H1 (cell line): ENCODE measurements around the gene BCL2L11. TPM values are rescaled to one million over a fixed set of nuclear protein-coding genes. Genes with fewer than 3 reads are reported as not detected.

Experiments
- CTCF ChIA-PET: fragments of 300-600 bp; sonication (Branson Sonifier 250); formaldehyde crosslinking; loops from one replicate; lab custom pipeline; 2021; ENCODE audit not compliant: partially characterized antibody; lab: Charles Lee
- POLR2A ChIA-PET: fragments of 300-600 bp; sonication (Branson Sonifier 250); formaldehyde crosslinking; loops from one replicate; lab custom pipeline; 2021; ENCODE audit warnings: inconsistent platforms; ENCODE audit not compliant: partially characterized antibody; lab: Charles Lee
- DNase-seq, 2 experiments: peaks; one replicate each; pipeline versions ENCODE4 v3.0.0 to v3.0.0-alpha.2; 2010 to 2022; ENCODE audit warnings: low spot score in 2 of 2, low read depth in 1 of 2, mixed read lengths in 1 of 2
- FAIRE-seq: peaks from 2 replicates; lab custom pipeline; 2011; peaks lifted over from hg19 to GRCh38; lab: Jason Lieb, UNC
- H2AFZ ChIP-seq: 2 replicates; pipeline ENCODE4 v1.8.1; 2012; ENCODE audit warnings: low read length, inconsistent platforms
- H2AK5ac ChIP-seq: 2 replicates; pipeline ENCODE4 v1.6.1; 2013; ENCODE audit warnings: low read depth, low read length
- H2BK120ac ChIP-seq: replicated peaks from 2 replicates; pipeline ENCODE3; 2013; ENCODE audit warnings: low read depth, low read length, inconsistent platforms
- H2BK12ac ChIP-seq: 2 replicates; pipeline ENCODE4 v1.6.1; 2013; ENCODE audit warnings: low read depth, low read length
- H2BK15ac ChIP-seq: 2 replicates; pipeline ENCODE4 v1.6.1; 2013; ENCODE audit warnings: low read length
- H2BK20ac ChIP-seq: 2 replicates; pipeline ENCODE4 v1.6.1; 2013; ENCODE audit warnings: low read length
- H2BK5ac ChIP-seq: 2 replicates; pipeline ENCODE4 v1.6.1; 2013; ENCODE audit warnings: low read depth, low read length
- H3K14ac ChIP-seq: 2 replicates; pipeline ENCODE4 v1.6.1; 2013; ENCODE audit warnings: inconsistent platforms; ENCODE audit not compliant: insufficient read length
- H3K18ac ChIP-seq: 2 replicates; pipeline ENCODE4 v1.6.1; 2013; ENCODE audit warnings: low read length; ENCODE audit errors: extremely low read depth
- H3K23ac ChIP-seq: 2 replicates; pipeline ENCODE4 v1.6.1; 2013; ENCODE audit warnings: inconsistent platforms; ENCODE audit not compliant: insufficient read length
- H3K23me2 ChIP-seq: 2 replicates; pipeline ENCODE4 v1.6.1; 2013; ENCODE audit warnings: low read depth, low read length
- H3K27ac ChIP-seq: 2 replicates; pipeline ENCODE4 v1.6.1; 2011; ENCODE audit warnings: low read depth, low read length, inconsistent platforms
- H3K27me3 ChIP-seq, 4 experiments: replicated peaks in 1 of 4; 1 replicate in 1 of 4; 2 replicates in 3 of 4; pipeline versions ENCODE4 v1.6.1 to v1.8.1; 2011 to 2013; ENCODE audit warnings: low read length in 3 of 4, mild to moderate bottlenecking in 3 of 4, inconsistent platforms in 2 of 4, mixed read lengths in 2 of 4, moderate library complexity in 1 of 4; ENCODE audit not compliant: control insufficient read depth in 3 of 4, insufficient read depth in 3 of 4; ENCODE audit errors: extremely low read depth in 1 of 4
- H3K36me3 ChIP-seq, 4 experiments: 2 replicates each; pipeline versions ENCODE4 v1.6.1 to v1.8.1; 2011 to 2013; ENCODE audit warnings: mild to moderate bottlenecking in 4 of 4, low read length in 3 of 4, moderate library complexity in 2 of 4, control low read depth in 1 of 4, inconsistent platforms in 1 of 4; ENCODE audit not compliant: insufficient read depth in 4 of 4, control insufficient read depth in 2 of 4
- H3K4ac ChIP-seq: replicated peaks from 2 replicates; pipeline ENCODE3; 2013; ENCODE audit warnings: low read length, low read depth, mixed read lengths, inconsistent platforms; ENCODE audit not compliant: insufficient read length
- H3K4me1 ChIP-seq, 4 experiments: replicated peaks in 1 of 4; 1 replicate in 1 of 4; 2 replicates in 3 of 4; pipeline versions ENCODE4 v1.6.1 to v1.8.1; 2011 to 2013; ENCODE audit warnings: low read length in 3 of 4, inconsistent platforms in 2 of 4, mixed read lengths in 1 of 4; ENCODE audit not compliant: insufficient read depth in 4 of 4, control insufficient read depth in 3 of 4
- H3K4me2 ChIP-seq, 2 experiments: 2 replicates each; pipeline versions ENCODE4 v1.6.1 to v1.8.1; 2011 to 2013; ENCODE audit warnings: low read depth in 2 of 2, low read length in 2 of 2, control low read depth in 1 of 2, inconsistent platforms in 1 of 2, mild to moderate bottlenecking in 1 of 2; ENCODE audit not compliant: insufficient read depth in 1 of 2
- H3K4me3 ChIP-seq, 4 experiments: fragments of 200-600, 300-600 bp in 1 of 4; sonication (generic), shearing (Covaris generic), sonication (Bioruptor Twin) in 1 of 4; 2 replicates each; pipeline versions ENCODE4 v1.5.1 to v1.8.1; 2011 to 2016; ENCODE audit warnings: low read length in 4 of 4, low read depth in 3 of 4, control low read depth in 2 of 4, inconsistent platforms in 2 of 4, mild to moderate bottlenecking in 2 of 4, mixed read lengths in 1 of 4, moderate library complexity in 1 of 4; ENCODE audit not compliant: insufficient read depth in 2 of 4; ENCODE audit errors: extremely low read depth in 1 of 4
- H3K56ac ChIP-seq: replicated peaks from 2 replicates; pipeline ENCODE3; 2013; ENCODE audit warnings: low read depth, mild to moderate bottlenecking, mixed read lengths, low read length, inconsistent platforms; ENCODE audit not compliant: insufficient read length
- H3K79me1 ChIP-seq: 2 replicates; pipeline ENCODE4 v1.6.1; 2013; ENCODE audit warnings: low read depth, low read length, control low read depth
- H3K79me2 ChIP-seq, 2 experiments: 2 replicates each; pipeline versions ENCODE4 v1.6.1 to v1.8.1; 2012 to 2013; ENCODE audit warnings: low read length in 2 of 2, mild to moderate bottlenecking in 2 of 2, inconsistent platforms in 1 of 2; ENCODE audit not compliant: insufficient read depth in 2 of 2, control insufficient read depth in 1 of 2
- H3K9ac ChIP-seq, 4 experiments: replicated peaks in 1 of 4; 1 replicate in 1 of 4; 2 replicates in 3 of 4; pipeline versions ENCODE4 v1.6.1 to v1.8.1; 2011 to 2013; ENCODE audit warnings: low read depth in 3 of 4, low read length in 3 of 4, control low read depth in 2 of 4, mild to moderate bottlenecking in 2 of 4, moderate library complexity in 2 of 4, inconsistent platforms in 1 of 4; ENCODE audit errors: extremely low read depth in 1 of 4
- H3K9me3 ChIP-seq, 2 experiments: 2 replicates each; pipeline versions ENCODE4 v1.6.1 to v1.8.1; 2012 to 2013; ENCODE audit warnings: mild to moderate bottlenecking in 2 of 2, moderate library complexity in 2 of 2, control low read depth in 1 of 2, inconsistent platforms in 1 of 2, low read depth in 1 of 2, low read length in 1 of 2, mixed read lengths in 1 of 2; ENCODE audit not compliant: insufficient read depth in 2 of 2
- H4K20me1 ChIP-seq, 2 experiments: replicated peaks in 1 of 2; 2 replicates each; pipeline versions ENCODE3 to v1.8.1; 2011 to 2013; ENCODE audit warnings: inconsistent platforms in 2 of 2, low read length in 2 of 2, mild to moderate bottlenecking in 1 of 2; ENCODE audit not compliant: insufficient read depth in 2 of 2, control insufficient read depth in 1 of 2
- H4K5ac ChIP-seq: 2 replicates; pipeline ENCODE4 v1.6.1; 2013; ENCODE audit warnings: low read length, low read depth, mixed read lengths, inconsistent platforms; ENCODE audit not compliant: insufficient read length
- H4K8ac ChIP-seq: 2 replicates; pipeline ENCODE4 v1.8.0; 2013; ENCODE audit warnings: mild to moderate bottlenecking, moderate library complexity, low read length, inconsistent platforms; ENCODE audit not compliant: insufficient read depth; ENCODE audit errors: extremely low read depth
- H4K91ac ChIP-seq: replicated peaks from 2 replicates; pipeline ENCODE3; 2013; ENCODE audit warnings: low read length, mixed read lengths, inconsistent platforms; ENCODE audit not compliant: insufficient read length
- BCL11A ChIP-seq, 2 experiments: IDR thresholded peaks; one replicate each; pipeline ENCODE4 v1.6.1; 2011; ENCODE audit warnings: low read depth in 2 of 2, low read length in 2 of 2, mild to moderate bottlenecking in 2 of 2
- KDM1A ChIP-seq: fragments of 200-600, 300-600 bp; sonication (generic); IDR thresholded peaks from 2 replicates; pipeline ENCODE4 v1.7.1; 2016; ENCODE audit warnings: mild to moderate bottlenecking, low read length, borderline replicate concordance
- PHF8 ChIP-seq: fragments of 200-600 bp; sonication (generic); conservative IDR thresholded peaks from 2 replicates; pipeline ENCODE4 v1.7.1; 2012; ENCODE audit warnings: low read depth, mild to moderate bottlenecking, inconsistent platforms, low read length, moderate library complexity
- POU5F1 ChIP-seq: IDR thresholded peaks from 2 replicates; pipeline ENCODE4 v1.6.1; 2011; ENCODE audit warnings: low read depth, mild to moderate bottlenecking, low read length, moderate library complexity
- RNF2 ChIP-seq: fragments of 200-900, 300-1000 bp; sonication (generic); IDR thresholded peaks from 2 replicates; pipeline ENCODE4 v1.7.1; 2016; ENCODE audit warnings: borderline replicate concordance, low read depth, mild to moderate bottlenecking, antibody characterized with exemption, low read length; ENCODE audit not compliant: poor library complexity, severe bottlenecking; ENCODE audit errors: missing control alignments
- SAP30 ChIP-seq: fragments of 300-600 bp; sonication (generic); IDR thresholded peaks from 2 replicates; pipeline ENCODE4 v1.7.1; 2012; ENCODE audit warnings: low read length, moderate library complexity, mild to moderate bottlenecking, inconsistent platforms; ENCODE audit not compliant: insufficient read depth, insufficient replicate concordance
- SIX5 ChIP-seq: IDR thresholded peaks from 2 replicates; pipeline ENCODE4 v1.6.1; 2011; ENCODE audit warnings: mild to moderate bottlenecking, low read depth, low read length
- TAF1 ChIP-seq: IDR thresholded peaks from 2 replicates; pipeline ENCODE4 v1.6.1; 2011; ENCODE audit warnings: mild to moderate bottlenecking, low read depth, low read length
- WGBS, 2 experiments: shearing (Covaris generic) in 1 of 2; methylation state at CpG; one replicate each; pipeline versions ENCODE4 v1.1.6 to v1.1.7; 2013 to 2015; ENCODE audit warnings: low lambda C conversion rate in 2 of 2, mixed read lengths in 2 of 2, inconsistent platforms in 1 of 2, low coverage in 1 of 2, missing lambda C conversion rate in 1 of 2; ENCODE audit not compliant: insufficient replicate concordance in 2 of 2, insufficient coverage in 1 of 2, insufficient read length in 1 of 2; ENCODE audit errors: extremely low coverage in 1 of 2, missing lambda C conversion rate in 1 of 2; 5-methylcytosine and 5-hydroxymethylcytosine counted together
- polyA plus RNA-seq, 7 experiments: library from polyadenylated mRNA; depleted of rRNA in 3 of 7; stranded (reverse) in 5 of 7; unstranded in 2 of 7; fragments of >200 nt in 5 of 7; fragments of 200-250 nt in 2 of 7; gene quantifications; 1 replicate in 5 of 7; 2 replicates in 1 of 7; 4 replicates in 1 of 7; pipeline versions ENCODE4 v1.2.1 to v1.2.3, GENCODE V29; 2011 to 2013; ENCODE audit warnings: missing spikeins in 2 of 7, mixed read lengths in 2 of 7
- total RNA-seq: library from RNA; stranded (reverse); fragmentation: NEBNext Ultra II Directional; extraction: Animal tissue kit (Norgen Biotek cat#: 25700); gene quantifications from 2 replicates; pipeline ENCODE4 v1.2.1, GENCODE V29; 2021
- TF ChIP-seq, protein P1 (sequence below), 3 experiments: IDR thresholded peaks; 1 replicate in 2 of 3; 2 replicates in 1 of 3; pipeline versions ENCODE4 v1.5.1 to v1.6.1; 2011; ENCODE audit warnings: low read length in 3 of 3, mild to moderate bottlenecking in 3 of 3, inconsistent platforms in 2 of 3, low read depth in 1 of 3, moderate library complexity in 1 of 3; ENCODE audit not compliant: insufficient read depth in 1 of 3; ENCODE audit errors: control extremely low read depth in 1 of 3

BCL2L11 gene
- total and polyA plus RNA-seq, 2 of the 8 experiments (the other 6 are each of a cell fraction or from before 2014, with no cell fraction given): 7.5 to 22.9 TPM

DNA sequence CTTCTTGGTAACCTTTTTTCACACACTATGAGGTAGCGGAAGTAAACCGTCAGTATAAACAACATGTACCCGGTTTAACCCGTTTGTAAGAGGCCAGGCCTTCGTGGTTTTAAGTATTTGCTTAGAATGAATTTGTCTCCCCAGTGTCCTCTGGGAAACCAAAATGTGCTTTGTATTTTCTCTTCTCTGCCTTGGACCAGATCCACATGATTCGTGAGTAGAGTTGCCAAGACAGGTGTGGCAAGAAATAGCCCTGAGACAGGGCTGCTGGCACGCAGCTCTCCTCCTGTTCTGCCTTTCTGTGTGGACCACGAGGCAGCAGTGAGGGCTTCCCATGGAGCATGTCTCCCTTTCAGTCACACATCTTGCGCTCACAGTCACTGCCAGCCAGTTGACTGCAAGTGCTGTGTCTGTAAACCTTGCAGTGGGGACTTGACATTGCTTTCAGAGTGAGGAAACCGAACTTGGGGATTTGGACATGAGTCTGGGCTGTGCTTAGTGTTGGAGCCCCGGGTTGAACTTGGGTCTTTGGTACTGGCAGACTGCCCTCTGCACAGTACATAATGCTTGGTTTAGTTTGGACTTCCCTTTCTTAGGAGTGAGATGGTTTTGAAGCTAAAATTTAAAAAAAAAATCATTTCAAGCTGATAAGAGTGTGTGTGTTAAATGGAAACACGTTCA is 19.1 kb downstream of the BCL2L11 start:
- CTCF ChIA-PET: interaction anchor here (1.0 kb wide), 1 partner anchor 55 kb away, joined by 3 read pairs; no protein-coding TSS in a partner anchor
- WGBS, 2 experiments: 86% methylated on average over 12 of the region's 12 CpGs; no CpG with 5 or more reads in 1 of the 2 experiments
- peaks cover 8 to 25% of the 10 kb centered on the region in 2 experiments for H4K20me1 ChIP-seq
- no peak for TF ChIP-seq TAF1
- TF ChIP-seq PHF8: no peak
- TF ChIP-seq KDM1A: no peak
- TF ChIP-seq POU5F1: no peak
- no peak for TF ChIP-seq BCL11A (IDR thresholded peaks at IDR 0.05; ENCODE audit: low read depth in 2 of 2, low read length in 2 of 2)
- no peak for TF ChIP-seq RNF2
- TF ChIP-seq, protein P1, sequence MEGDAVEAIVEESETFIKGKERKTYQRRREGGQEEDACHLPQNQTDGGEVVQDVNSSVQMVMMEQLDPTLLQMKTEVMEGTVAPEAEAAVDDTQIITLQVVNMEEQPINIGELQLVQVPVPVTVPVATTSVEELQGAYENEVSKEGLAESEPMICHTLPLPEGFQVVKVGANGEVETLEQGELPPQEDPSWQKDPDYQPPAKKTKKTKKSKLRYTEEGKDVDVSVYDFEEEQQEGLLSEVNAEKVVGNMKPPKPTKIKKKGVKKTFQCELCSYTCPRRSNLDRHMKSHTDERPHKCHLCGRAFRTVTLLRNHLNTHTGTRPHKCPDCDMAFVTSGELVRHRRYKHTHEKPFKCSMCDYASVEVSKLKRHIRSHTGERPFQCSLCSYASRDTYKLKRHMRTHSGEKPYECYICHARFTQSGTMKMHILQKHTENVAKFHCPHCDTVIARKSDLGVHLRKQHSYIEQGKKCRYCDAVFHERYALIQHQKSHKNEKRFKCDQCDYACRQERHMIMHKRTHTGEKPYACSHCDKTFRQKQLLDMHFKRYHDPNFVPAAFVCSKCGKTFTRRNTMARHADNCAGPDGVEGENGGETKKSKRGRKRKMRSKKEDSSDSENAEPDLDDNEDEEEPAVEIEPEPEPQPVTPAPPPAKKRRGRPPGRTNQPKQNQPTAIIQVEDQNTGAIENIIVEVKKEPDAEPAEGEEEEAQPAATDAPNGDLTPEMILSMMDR (IDR thresholded peaks at IDR 0.05; ENCODE audit: control extremely low read depth in 1 of 3, insufficient read depth in 1 of 3, low read depth in 1 of 3, low read length in 3 of 3): no peak
- no peak for TF ChIP-seq SIX5
- no peak for TF ChIP-seq SAP30

More for the DNA sequence above, 19.1 kb downstream of the BCL2L11 start:
- Histone ChIP-seq H3K4me3 (no peak overlapping the region), H3K36me3 (peaks cover 0 to 27% (median 8%) of the 10 kb centered on the region in 4 experiments; a peak in 4 of 8 replicates), H3K27ac (no peak overlapping the region), H3K79me2 (peaks cover 5 to 58% of the 10 kb centered on the region in 2 experiments; a peak in 2 of 4 replicates), H2BK20ac (no peak overlapping the region), H2BK120ac (no peak overlapping the region), H2BK12ac (no peak overlapping the region), H3K4me2 (no peak overlapping the region), H3K4ac (no peak overlapping the region), H4K8ac (no peak overlapping the region; the same call in 1 of the 2 replicates), H3K27me3 (no peaks in the 10 kb centered on the region), H3K4me1 (peaks cover 0 to 5% (median 0%) of the 10 kb centered on the region in 4 experiments; a peak in 2 of 7 replicates), H2AK5ac (no peak overlapping the region), H2BK15ac (no peak overlapping the region), H2BK5ac (no peak overlapping the region), H4K5ac (no peak overlapping the region), H3K9ac (no peak overlapping the region), H3K23me2 (no peaks in the 10 kb centered on the region), H3K18ac (no peak overlapping the region), H3K56ac (no peak overlapping the region), H4K91ac (no peak overlapping the region), H3K79me1 (peaks cover 19% of the 10 kb centered on the region), H3K9me3 (no peaks in the 10 kb centered on the region), H3K23ac (no peak overlapping the region), H3K14ac (no peak overlapping the region), H2AFZ (no peak overlapping the region)
- FAIRE-seq (no peak), DNase-seq (no peak)
- POLR2A ChIA-PET: interaction anchor here (0.5 to 1.2 kb wide), 2 partner anchors 12 to 106 kb away, joined by 3 read pairs; no protein-coding TSS in a partner anchor
